Cardiac ventricle fibroblast (primary cell): ENCODE measurements around the gene IMPACT. TPM values are rescaled to one million over a fixed set of nuclear protein-coding genes. Genes with fewer than 3 reads are reported as not detected.

Experiments
- total RNA-seq: library from RNA; depleted of rRNA; stranded (reverse); fragments of >200 nt; gene quantifications from 2 replicates; pipeline ENCODE4 v1.2.3, GENCODE V29; 2015

Gene IMPACT
- total RNA-seq, result 22.2 and 28.9 TPM in 2 replicates

GRCh38 chr18:24426398-24427294 lies at the start of gene IMPACT:
Gene IMPACT, plus strand, starts transcription at chr18:24426670. Its CDS starts 87 bp downstream, at chr18:24426757.

GRCh38 chr18:24397694-24398368 lies 28.6 kb upstream of the IMPACT start, which contains the start of gene OSBPL1A:
Gene OSBPL1A, minus strand, starts transcription at chr18:24397824. Its CDS starts 20,291 bp downstream, at chr18:24377533.

GRCh38 chr18:24460388-24460787 lies 33.9 kb downstream of the IMPACT start, which contains the start of gene HRH4:
Gene HRH4, plus strand, starts transcription at chr18:24460637. Its CDS starts 92 bp downstream, at chr18:24460729.

Other genes with a start within 250 kb of the IMPACT start
- gene OSBPL1A, start 28.8 kb upstream of the IMPACT start, total RNA-seq, result 22.8 and 29.1 TPM in 2 replicates
- gene HRH4, start 34.0 kb downstream of the IMPACT start, total RNA-seq, result 0.10 TPM in 1 of 2 replicates, not detected in the other